SW480 (cell line): ENCODE data around the gene MIA3.
"Not testable (repeated sequence)": the region's sequence is repeated elsewhere in the genome, so short reads cannot be mapped to it uniquely, and the experiment has no call there.

ENCODE experiments used
- DNase-seq: peaks from one replicate; pipeline ENCODE4 v3.0.0-alpha.2; 2016; ENCODE audit warnings: low spot score

The MIA3 gene

GRCh38 chr1:222622765-222623164 is 4.9 kb downstream of the MIA3 start:
- DNase-seq: no peak

GRCh38 chr1:222623458-222623857 is 5.6 kb downstream of the MIA3 start:
- DNase-seq: no peak

- DNase-seq: no peak
Observed at GRCh38 chr1:222624214-222624613, 6.3 kb downstream of the MIA3 start.

DNA sequence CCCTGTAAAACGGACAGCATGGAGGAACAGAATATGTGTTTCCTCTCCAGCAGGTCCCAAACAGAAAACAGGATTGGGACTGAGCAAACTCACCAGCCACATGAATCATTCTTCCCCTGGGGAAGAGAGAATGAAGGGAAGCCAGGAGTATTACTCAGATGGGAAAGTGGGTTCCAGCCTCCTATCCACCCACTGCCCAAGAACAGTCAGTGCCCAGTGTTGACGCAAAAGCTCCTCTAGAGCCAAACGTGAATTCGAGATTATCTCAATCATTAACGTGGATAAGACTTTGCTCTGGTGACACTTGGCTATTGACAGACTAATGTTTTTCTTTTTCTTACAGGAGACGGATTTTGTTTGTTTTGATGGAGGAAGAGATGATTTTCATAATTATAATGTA is 9.3 kb downstream of the MIA3 start:
- DNase-seq: no peak

- no peak for DNase-seq
Observed at GRCh38 chr1:222629921-222630535, 12.1 kb downstream of the MIA3 start.

DNA sequence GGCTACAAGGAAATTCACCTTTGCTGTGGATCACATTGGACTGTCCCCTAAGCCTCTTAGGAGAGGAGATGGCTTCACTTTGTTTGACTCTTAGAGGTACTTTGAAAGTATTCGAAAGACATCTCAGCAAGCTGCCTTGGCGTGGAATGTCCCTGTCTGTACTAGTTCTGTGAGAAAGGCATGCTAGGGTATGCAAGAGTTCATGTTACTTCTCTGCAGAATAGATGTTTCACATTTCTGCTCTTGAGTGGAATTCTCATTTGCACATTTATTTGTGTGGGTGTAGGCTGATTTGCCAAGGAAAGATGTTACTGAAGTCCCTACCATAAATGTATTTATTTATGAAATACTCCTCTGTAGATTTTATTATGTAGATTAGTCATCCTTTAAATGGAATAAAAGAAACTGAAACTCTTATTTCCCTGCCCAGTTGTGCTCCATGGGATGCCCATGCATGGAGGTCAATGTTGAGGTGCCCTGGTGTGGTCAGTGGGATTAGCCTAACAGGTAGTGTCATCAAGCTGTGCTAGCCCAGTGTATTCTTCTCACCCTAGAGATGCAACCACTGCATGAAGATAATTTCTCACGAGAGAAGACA is 13.8 kb downstream of the MIA3 start:
- no peak for DNase-seq

- no peak for DNase-seq
Observed at GRCh38 chr1:222632749-222633148, 14.9 kb downstream of the MIA3 start.

GRCh38 chr1:222634180-222635013 is 16.5 kb downstream of the MIA3 start:
- DNase-seq: peak; percentile 73

- DNase-seq: no peak
Observed at GRCh38 chr1:222641269-222641948, 23.5 kb downstream of the MIA3 start.

GRCh38 chr1:222642468-222642867 is 24.6 kb downstream of the MIA3 start:
- no peak for DNase-seq

- DNase-seq: no peak
Observed at GRCh38 chr1:222643606-222643937, 25.7 kb downstream of the MIA3 start.

- peak; percentile 99 for DNase-seq
Observed at GRCh38 chr1:222643938-222644635, 26.2 kb downstream of the MIA3 start.

DNA sequence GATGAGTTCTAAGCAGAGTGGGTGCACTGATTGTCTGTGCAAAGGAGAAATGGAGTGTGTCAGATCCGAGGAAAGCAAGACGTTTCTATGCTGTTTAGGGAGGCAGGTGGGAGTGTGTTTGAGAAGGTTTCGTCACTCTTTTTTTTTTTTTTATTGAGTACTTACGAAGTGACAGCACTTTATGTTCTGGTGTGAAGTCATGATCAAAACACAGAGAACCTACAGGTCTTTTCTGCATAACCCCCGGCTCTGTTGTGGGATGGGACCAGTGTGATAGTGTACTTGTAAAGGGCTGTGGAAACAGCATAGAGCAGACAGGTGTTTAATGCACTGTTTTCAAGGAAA is 26.7 kb downstream of the MIA3 start:
- DNase-seq: no peak

DNA sequence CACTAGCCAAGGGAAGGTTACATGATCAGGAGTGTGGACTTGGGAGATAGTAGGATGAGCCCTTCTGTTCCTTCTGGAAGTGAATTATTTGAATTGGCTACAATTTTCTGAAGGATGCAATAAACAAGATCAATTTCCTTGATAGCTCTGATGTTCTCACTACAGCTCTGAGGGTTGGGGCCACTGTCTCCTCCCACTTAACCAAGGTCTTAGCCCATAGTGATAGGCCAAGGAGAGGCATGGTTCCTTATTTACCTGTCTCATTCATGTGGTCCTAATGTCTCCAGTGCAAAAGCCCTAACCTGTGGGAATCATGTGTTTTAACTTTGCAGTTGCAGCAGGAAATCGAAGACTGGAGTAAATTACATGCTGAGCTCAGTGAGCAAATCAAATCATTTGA is 34.8 kb downstream of the MIA3 start:
- no peak for DNase-seq

- no peak for DNase-seq
Observed at GRCh38 chr1:222653178-222653827, 35.4 kb downstream of the MIA3 start.

DNA sequence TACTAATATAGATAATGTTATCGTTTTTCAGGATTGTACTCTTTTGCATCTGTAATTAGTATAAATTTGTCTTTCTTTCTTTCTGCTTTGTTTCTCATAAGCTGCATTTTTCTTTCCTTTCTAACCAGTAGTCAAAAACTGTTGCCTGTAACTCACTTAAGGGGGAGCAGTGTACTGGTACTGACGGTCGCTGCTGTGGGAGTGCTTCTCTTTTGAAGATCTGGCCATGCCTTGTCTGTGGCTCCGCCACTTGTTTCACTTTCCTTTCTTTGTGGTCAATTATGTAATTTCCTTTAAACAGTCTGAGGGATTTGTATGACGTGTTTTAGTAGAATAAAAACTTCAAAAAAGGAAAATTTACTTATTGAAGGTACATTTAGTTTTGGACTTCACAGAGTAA is 37.0 kb downstream of the MIA3 start:
- DNase-seq: no peak

DNA sequence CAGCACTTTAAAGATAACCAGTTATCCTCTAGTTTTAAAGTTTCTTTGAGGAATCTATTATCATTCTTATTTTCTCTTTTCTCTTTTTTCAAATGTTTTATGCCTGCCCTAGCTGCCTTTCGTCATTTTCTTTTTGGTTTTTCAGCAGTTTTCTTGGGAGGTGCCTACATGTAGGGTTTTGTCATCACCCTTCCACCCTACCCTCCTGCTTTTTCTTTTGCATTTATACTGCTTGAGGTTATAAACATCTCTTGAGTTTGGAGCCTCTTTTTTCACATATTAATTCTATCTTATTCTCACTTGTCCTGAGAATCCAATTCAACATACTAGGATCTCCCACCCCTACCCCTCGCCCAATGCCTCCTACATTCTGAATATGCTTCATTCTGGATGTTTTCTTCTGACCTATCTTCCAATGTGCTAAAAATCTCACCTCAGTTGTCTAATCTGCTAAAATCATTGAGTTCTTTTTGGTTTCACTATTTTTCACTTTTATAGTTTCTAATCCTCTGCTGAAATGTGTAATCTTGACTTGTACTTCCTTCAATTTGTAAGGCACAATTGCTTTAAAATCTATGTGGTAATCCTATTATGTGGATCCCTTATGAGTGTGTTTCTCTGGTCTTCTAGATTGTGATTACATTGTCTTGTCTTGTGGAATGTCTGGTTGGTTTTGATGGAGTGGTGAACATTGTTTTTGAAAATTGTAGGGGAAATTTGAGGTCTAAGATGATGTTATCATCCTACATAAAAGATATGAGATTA is 38.7 kb downstream of the MIA3 start:
- no peak for DNase-seq

- DNase-seq: no peak
Observed at GRCh38 chr1:222657899-222658298, 40.0 kb downstream of the MIA3 start.

DNA sequence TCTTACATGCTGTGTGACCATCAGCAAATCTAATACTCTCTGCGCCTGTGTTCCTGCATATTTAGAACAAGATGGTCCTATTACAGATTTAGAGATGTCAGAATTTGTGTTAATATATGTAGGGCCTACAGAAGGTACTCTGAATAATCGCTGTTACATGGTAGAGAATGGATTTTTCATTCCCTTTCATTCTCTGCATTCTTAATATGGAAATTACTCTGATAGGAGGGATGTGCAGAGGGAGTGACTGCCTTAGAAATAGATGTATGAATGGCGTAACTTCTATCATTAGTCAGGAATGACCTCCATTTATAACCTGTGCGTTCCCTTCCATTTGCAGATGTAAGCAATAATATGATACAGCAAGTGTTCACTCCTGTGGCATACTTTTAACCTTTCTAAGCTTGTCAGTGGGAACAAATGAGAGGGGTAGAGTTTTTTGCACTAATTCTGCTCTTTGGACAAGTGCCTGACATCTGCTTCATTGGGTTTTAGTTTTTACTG is 45.6 kb downstream of the MIA3 start:
- no peak for DNase-seq

DNA sequence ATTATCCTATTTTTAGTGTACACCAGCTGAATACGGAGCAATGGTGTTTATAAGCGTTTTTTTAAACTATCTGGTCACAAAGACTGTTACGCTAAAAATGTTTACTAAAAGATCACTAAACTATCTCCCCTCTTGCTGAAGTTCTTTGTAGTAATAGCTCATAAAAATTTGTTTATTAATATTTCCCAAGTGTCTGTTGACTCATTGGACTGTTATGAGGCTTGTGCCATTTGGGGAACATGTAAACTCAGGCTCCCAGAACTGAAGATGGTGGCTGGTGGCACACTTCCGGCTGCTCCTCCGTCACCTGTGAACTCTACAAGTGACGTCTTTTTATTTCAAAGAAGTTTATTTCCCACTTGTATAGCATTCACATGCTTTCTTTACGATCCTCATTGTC is 48.1 kb downstream of the MIA3 start:
- no peak for DNase-seq

- not testable (repeated sequence) for DNase-seq
Observed at GRCh38 chr1:222668184-222668583, 50.3 kb downstream of the MIA3 start.
